RWPE2 (cell line): Measurements from ENCODE around the gene CA7.
"Not testable (repeated sequence)": the region's sequence is repeated elsewhere in the genome, so short reads cannot be mapped to it uniquely, and the experiment has no call there.

Experiments
- ATAC-seq: fragments of 200-7000 bp; cut with Tn5 transposase; 3 replicates; pipeline ENCODE4 v1.9.1; 2021; ENCODE audit warnings: low read depth
- DNase-seq: peaks from one replicate; pipeline ENCODE4 v3.0.0-alpha.2; 2020; ENCODE audit warnings: low spot score
- H3K27ac ChIP-seq: fragments of 450-650 bp; 2 replicates; pipeline ENCODE4 v1.5.1; 2017; ENCODE audit warnings: mild to moderate bottlenecking; ENCODE audit not compliant: poor library complexity, severe bottlenecking
- H3K27me3 ChIP-seq: fragments of 250-450 bp; sonication (Bioruptor Pico); 2 replicates; pipeline ENCODE4 v1.5.1; 2021; ENCODE audit warnings: mild to moderate bottlenecking, moderate library complexity; ENCODE audit not compliant: insufficient read depth, poor library complexity, severe bottlenecking
- H3K36me3 ChIP-seq: fragments of 250-450 bp; sonication (Bioruptor Pico); 2 replicates; pipeline ENCODE4 v1.5.1; 2020; ENCODE audit warnings: low read depth, mild to moderate bottlenecking, moderate library complexity
- H3K4me1 ChIP-seq: fragments of 250-450 bp; sonication (Bioruptor Pico); 2 replicates; pipeline ENCODE4 v1.5.1; 2021; ENCODE audit warnings: mild to moderate bottlenecking, moderate library complexity; ENCODE audit not compliant: insufficient read depth, poor library complexity, severe bottlenecking
- H3K4me3 ChIP-seq: fragments of 250-450 bp; sonication (Bioruptor Pico); 2 replicates; pipeline ENCODE4 v1.5.1; 2021; ENCODE audit warnings: mild to moderate bottlenecking, moderate library complexity; ENCODE audit not compliant: severe bottlenecking
- H3K9me3 ChIP-seq: fragments of 250-450 bp; sonication (Bioruptor Pico); 2 replicates; pipeline ENCODE4 v1.5.1; 2021; ENCODE audit warnings: mild to moderate bottlenecking, moderate library complexity; ENCODE audit not compliant: severe bottlenecking
- TF ChIP-seq, protein P1 (sequence below): fragments of 450-650 bp; IDR thresholded peaks from one replicate; pipeline ENCODE4 v1.5.1; 2017; ENCODE audit warnings: mild to moderate bottlenecking, moderate library complexity; ENCODE audit not compliant: poor library complexity, severe bottlenecking

CA7 gene

DNA sequence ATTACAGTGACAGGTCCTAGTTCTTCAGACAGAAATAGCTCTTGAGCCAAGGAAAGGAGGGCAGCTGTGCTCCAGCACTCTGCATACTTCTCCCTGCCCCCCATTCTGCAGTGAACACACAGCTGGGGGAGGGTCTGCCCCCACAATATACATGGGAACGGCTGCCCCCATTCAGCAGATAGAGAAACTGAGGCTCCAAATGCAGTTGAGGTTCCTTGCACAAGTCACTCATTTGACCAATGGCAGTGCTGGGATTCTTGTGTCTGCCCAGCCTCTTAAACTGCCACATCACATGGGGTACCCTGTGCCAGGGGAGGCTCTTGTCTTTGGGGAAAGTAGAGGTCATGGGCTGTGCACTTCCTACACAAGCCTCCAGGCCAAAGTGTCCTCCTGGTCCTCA, 25.2 kb downstream of the CA7 start:
- Histone ChIP-seq H3K27me3 (no peaks in the 10 kb centered on the region), H3K36me3 (no peaks in the 10 kb centered on the region), H3K4me1 (peaks cover 6% of the 10 kb centered on the region), H3K4me3 (no peak overlapping the region), H3K27ac (no peak overlapping the region), H3K9me3 (no peaks in the 10 kb centered on the region)
- ATAC-seq (no peak), DNase-seq (no peak)
- TF ChIP-seq, protein P1, sequence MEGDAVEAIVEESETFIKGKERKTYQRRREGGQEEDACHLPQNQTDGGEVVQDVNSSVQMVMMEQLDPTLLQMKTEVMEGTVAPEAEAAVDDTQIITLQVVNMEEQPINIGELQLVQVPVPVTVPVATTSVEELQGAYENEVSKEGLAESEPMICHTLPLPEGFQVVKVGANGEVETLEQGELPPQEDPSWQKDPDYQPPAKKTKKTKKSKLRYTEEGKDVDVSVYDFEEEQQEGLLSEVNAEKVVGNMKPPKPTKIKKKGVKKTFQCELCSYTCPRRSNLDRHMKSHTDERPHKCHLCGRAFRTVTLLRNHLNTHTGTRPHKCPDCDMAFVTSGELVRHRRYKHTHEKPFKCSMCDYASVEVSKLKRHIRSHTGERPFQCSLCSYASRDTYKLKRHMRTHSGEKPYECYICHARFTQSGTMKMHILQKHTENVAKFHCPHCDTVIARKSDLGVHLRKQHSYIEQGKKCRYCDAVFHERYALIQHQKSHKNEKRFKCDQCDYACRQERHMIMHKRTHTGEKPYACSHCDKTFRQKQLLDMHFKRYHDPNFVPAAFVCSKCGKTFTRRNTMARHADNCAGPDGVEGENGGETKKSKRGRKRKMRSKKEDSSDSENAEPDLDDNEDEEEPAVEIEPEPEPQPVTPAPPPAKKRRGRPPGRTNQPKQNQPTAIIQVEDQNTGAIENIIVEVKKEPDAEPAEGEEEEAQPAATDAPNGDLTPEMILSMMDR, result no peak

GRCh38 chr16:66871363-66871762, 27.1 kb downstream of the CA7 start:
- DNase-seq, H3K36me3 ChIP-seq, H3K4me3 ChIP-seq, ATAC-seq, H3K27me3 ChIP-seq, H3K4me1 ChIP-seq, H3K27ac ChIP-seq, H3K9me3 ChIP-seq: not testable (repeated sequence)

DNA sequence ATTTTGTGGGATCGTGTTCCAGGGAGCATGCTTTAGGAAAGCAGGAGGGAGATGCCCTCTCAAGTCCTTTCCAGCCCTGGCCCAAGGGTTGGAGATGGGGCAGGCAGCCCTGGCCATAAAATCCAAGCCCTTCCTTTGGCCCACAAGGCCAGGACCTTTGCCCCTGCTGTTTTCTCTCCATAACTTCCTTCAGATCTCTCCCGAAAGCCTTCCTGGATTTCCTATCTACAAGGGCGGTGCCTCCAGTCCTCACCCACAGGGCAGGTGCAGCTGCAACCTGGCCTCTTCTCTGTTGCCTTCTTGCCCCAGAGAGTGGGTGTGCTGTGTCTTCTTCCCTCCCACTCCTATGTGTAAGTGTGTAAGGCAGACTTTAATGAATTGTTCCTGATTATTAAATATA, 27.6 kb downstream of the CA7 start:
- Histone ChIP-seq H3K27me3 (no peaks in the 10 kb centered on the region), H3K27ac (no peak overlapping the region), H3K4me3 (no peak overlapping the region), H3K36me3 (no peaks in the 10 kb centered on the region), H3K4me1 (peaks cover 6% of the 10 kb centered on the region), H3K9me3 (no peaks in the 10 kb centered on the region)
- ATAC-seq, result no peak
- TF ChIP-seq, protein P1, result no peak
- DNase-seq, result no peak

GRCh38 chr16:66872559-66872942, 28.3 kb downstream of the CA7 start:
- TF ChIP-seq, protein P1, result no peak
- no peak for DNase-seq
- Histone ChIP-seq H3K27me3 (no peaks in the 10 kb centered on the region), H3K9me3 (no peaks in the 10 kb centered on the region), H3K4me1 (peaks cover 6% of the 10 kb centered on the region), H3K4me3 (no peak overlapping the region), H3K27ac (peak overlapping the region; percentile 63), H3K36me3 (no peaks in the 10 kb centered on the region)
- ATAC-seq, result no peak

DNA sequence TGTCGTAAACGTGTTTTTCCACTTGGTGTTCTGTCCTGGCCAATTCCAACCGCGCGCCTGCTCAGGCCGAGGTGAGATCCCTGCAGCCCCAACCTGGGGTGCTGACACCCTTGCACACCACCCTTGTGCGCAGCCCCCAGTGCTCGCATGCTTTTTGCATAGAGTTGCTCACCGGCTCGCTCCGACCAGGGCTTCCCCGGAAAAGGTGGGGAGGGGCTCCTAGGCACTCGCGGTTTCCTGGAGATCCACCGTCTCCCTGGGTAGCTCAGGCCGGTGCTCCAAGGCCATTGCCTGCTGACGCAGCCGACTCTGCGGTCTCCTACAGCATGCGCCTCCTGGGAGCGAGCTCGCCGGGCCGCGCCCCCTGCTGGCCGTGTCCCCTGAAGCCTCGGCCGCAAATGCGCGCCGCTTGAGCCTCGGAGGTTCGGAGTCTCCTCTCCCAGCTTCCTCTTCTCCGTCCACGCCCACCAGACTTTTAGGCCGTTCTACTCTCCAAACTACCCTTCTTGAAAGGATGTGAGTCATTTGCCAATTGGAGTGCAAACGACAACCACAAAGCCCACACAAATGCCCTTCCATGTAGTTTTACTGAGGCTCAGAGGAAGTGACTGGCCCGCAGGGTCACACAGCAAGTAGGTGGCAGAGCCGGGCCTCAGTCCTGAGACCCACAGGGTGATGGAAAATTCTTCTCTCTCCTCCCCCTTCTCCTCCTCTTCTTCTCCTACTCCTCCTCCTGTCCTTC, 28.9 kb downstream of the CA7 start:
- TF ChIP-seq, protein P1, result peak; percentile 96
- Histone ChIP-seq H3K27me3 (no peaks in the 10 kb centered on the region), H3K4me1 (peaks cover 4% of the 10 kb centered on the region), H3K27ac (peak overlapping the region; percentile 63), H3K4me3 (peak overlapping the region; percentile 6), H3K36me3 (no peaks in the 10 kb centered on the region), H3K9me3 (no peaks in the 10 kb centered on the region)
- DNase-seq (peak; percentile 96), ATAC-seq (peak; percentile 90)
